ENCODE measurements around the gene CSPG4. TPM values are rescaled to one million over a fixed set of nuclear protein-coding genes. Genes with fewer than 3 reads are reported as not detected.

The CSPG4 gene
- total and polyA plus RNA-seq, 9 of the 15 experiments (the other 6 are each of a cell fraction or from before 2014, with no cell fraction given), result under 0.01 to 0.07 (median 0.04) TPM; not detected in 5

GRCh38 chr15:75637245-75638009 is 75.2 kb downstream of the CSPG4 start (continued):
- TF ChIP-seq FOXK2 (conservative IDR thresholded peaks at IDR 0.05 in 1 of 2, IDR thresholded peaks at IDR 0.05 in 1 of 2; ENCODE audit: low read depth in 2 of 2) (no peak), NFRKB (IDR thresholded peaks at IDR 0.05; ENCODE audit: low read depth) (no peak), CHAMP1 (IDR thresholded peaks at IDR 0.05) (no peak), ERF (CRISPR knock-in tag; IDR thresholded peaks at IDR 0.05) (no peak), RUNX1 (IDR thresholded peaks at IDR 0.05; ENCODE audit: low read depth) (no peak), ZNF253 (CRISPR knock-in tag; conservative IDR thresholded peaks at IDR 0.05) (no peak), CBFB (CRISPR knock-in tag; IDR thresholded peaks at IDR 0.05) (no peak), MECOM (CRISPR knock-in tag; IDR thresholded peaks at IDR 0.05) (no peak), SRSF7 (optimal IDR thresholded peaks at IDR 0.05; ENCODE audit: low read depth, low read length) (no peak), TFAM (CRISPR knock-in tag; conservative IDR thresholded peaks at IDR 0.05) (no peak), HMGXB4 (CRISPR knock-in tag; IDR thresholded peaks at IDR 0.05) (no peak), TRIM28 (IDR thresholded peaks at IDR 0.05) (no peak), L3MBTL2 (IDR thresholded peaks at IDR 0.05) (peak; percentile 43; the same call in 1 of the 2 replicates), ZBTB12 (CRISPR knock-in tag; IDR thresholded peaks at IDR 0.05) (no peak), FOS (IDR thresholded peaks at IDR 0.05; ENCODE audit: extremely low read depth, insufficient read length) (no peak), AFF4 (CRISPR knock-in tag; IDR thresholded peaks at IDR 0.05) (no peak), SMARCE1 (IDR thresholded peaks at IDR 0.05) (no peak), NCOA2 (IDR thresholded peaks at IDR 0.05; ENCODE audit: partially characterized antibody in 2 of 2) (no peak), MIER1 (IDR thresholded peaks at IDR 0.05; ENCODE audit: low read depth) (no peak), BDP1 (IDR thresholded peaks at IDR 0.05; ENCODE audit: insufficient read depth, insufficient read length) (no peak), EP400 (IDR thresholded peaks at IDR 0.05) (no peak)
